WERI-Rb-1 (cell line): ENCODE results near the gene CT47A1.
"Not testable (repeated sequence)": the region's sequence is repeated elsewhere in the genome, so short reads cannot be mapped to it uniquely, and the experiment has no call there.

Experiments used
- DNase-seq: peaks from one replicate; pipeline ENCODE4 v3.0.0-alpha.2; 2020
- H3K27ac ChIP-seq: fragments of 250-450 bp; sonication (Bioruptor Pico); 2 replicates; pipeline ENCODE4 v1.5.1; 2020; ENCODE audit warnings: mild to moderate bottlenecking, moderate library complexity
- H3K27me3 ChIP-seq: fragments of 250-450 bp; sonication (Bioruptor Pico); 2 replicates; pipeline ENCODE4 v1.5.1; 2021; ENCODE audit warnings: mild to moderate bottlenecking, low read depth, moderate library complexity; ENCODE audit not compliant: insufficient read depth, severe bottlenecking
- H3K36me3 ChIP-seq: fragments of 250-450 bp; sonication (Bioruptor Pico); 2 replicates; pipeline ENCODE4 v1.5.1; 2020; ENCODE audit warnings: mild to moderate bottlenecking, moderate library complexity
- H3K4me3 ChIP-seq: 2 replicates; pipeline ENCODE4 v1.5.1; 2011; ENCODE audit warnings: low read depth, mild to moderate bottlenecking, control low read depth, low read length
- H3K9me3 ChIP-seq: fragments of 250-450 bp; sonication (Bioruptor Pico); 2 replicates; pipeline ENCODE4 v1.5.1; 2021; ENCODE audit warnings: mild to moderate bottlenecking, moderate library complexity; ENCODE audit not compliant: severe bottlenecking
- CTCF ChIP-seq: IDR thresholded peaks from 2 replicates; pipeline ENCODE4 v1.5.1; 2011; ENCODE audit warnings: low read depth, mild to moderate bottlenecking, control low read depth, inconsistent platforms, low read length

CT47A1 gene

GRCh38 chrX:121011254-121011653, 25.7 kb upstream of the CT47A1 start:
- no peaks in the 10 kb centered on the region for H3K9me3 ChIP-seq
- no peak for TF ChIP-seq CTCF
- no peaks in the 10 kb centered on the region for H3K36me3 ChIP-seq
- H3K27ac ChIP-seq, result no peak overlapping the region
- H3K4me3 ChIP-seq, result no peak overlapping the region
- no peak for DNase-seq
- H3K27me3 ChIP-seq, result peaks cover 26% of the 10 kb centered on the region

DNA sequence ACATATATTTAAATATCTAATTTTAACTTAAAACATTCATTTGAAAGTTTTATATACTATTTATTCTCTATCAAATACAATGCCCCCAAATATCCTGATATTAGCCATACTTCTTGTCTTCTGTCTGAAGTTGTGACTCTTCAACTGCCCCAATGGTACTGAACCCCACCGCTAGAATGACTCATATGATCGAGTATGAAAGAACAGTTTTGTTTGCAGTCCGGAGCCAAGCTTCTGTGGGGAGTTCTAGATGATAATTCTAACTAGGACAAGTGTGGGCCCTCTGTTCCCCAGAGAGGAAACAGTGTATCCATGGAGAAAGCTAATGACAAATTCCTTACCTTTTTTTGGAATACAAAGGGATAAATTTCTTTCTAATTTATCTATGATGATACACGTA, 24.7 kb upstream of the CT47A1 start:
- H3K4me3 ChIP-seq, result no peak overlapping the region
- no peak overlapping the region for H3K27ac ChIP-seq
- H3K27me3 ChIP-seq, result peaks cover 19% of the 10 kb centered on the region
- TF ChIP-seq CTCF, result no peak
- no peak for DNase-seq
- no peaks in the 10 kb centered on the region for H3K9me3 ChIP-seq
- H3K36me3 ChIP-seq, result no peaks in the 10 kb centered on the region

- Histone ChIP-seq H3K4me3 (no peak overlapping the region), H3K36me3 (no peaks in the 10 kb centered on the region), H3K27me3 (peaks cover 22% of the 10 kb centered on the region), H3K27ac (no peak overlapping the region), H3K9me3 (no peaks in the 10 kb centered on the region)
- DNase-seq, result no peak
- no peak for TF ChIP-seq CTCF
Measured at GRCh38 chrX:121009764-121010163, 24.2 kb upstream of the CT47A1 start.

DNA sequence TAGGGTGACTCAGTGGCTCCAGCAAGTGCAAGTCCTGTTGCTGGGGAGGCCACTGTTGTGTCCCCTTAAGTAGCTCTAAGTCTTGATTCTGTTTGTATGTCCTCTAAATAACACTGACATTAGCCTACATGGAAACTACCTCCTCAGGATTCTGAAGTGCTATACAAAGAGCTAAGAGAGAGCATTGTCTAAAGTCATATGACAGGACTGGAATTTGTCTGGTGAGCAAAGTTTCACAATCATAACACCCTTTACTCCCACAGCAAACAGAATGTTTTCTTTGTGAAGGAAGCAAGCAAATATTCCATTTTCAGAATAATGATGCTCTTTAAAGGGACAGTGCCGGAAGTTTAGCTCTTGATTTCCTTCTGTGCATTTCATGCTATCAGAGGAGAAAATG, 23.4 kb upstream of the CT47A1 start:
- Histone ChIP-seq H3K27ac (no peak overlapping the region), H3K36me3 (no peaks in the 10 kb centered on the region), H3K9me3 (no peaks in the 10 kb centered on the region), H3K4me3 (no peak overlapping the region), H3K27me3 (peaks cover 25% of the 10 kb centered on the region)
- DNase-seq, result no peak
- TF ChIP-seq CTCF, result no peak

DNA sequence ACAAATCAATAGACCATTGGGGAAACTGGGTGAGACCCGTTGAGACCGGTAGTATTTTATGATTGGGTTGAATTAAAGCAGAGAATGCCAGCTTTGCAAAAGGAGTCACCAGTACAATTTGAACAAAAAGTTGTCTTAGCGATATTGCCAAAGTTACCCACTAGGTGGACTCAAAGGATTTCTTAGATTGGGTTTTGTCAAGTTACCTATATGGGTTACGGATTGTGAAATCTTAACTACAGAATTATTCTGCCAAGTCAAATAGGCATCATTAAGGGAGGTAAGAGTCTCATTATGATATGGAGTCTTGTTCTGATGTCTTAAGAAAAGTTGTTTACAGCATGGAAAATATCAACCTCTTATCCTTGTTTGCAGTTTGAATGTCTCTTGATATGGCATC, 15.0 kb upstream of the CT47A1 start:
- no peak for TF ChIP-seq CTCF
- no peak for DNase-seq
- Histone ChIP-seq H3K27me3 (peaks cover 34% of the 10 kb centered on the region), H3K4me3 (no peak overlapping the region), H3K36me3 (no peaks in the 10 kb centered on the region), H3K27ac (no peak overlapping the region), H3K9me3 (no peaks in the 10 kb centered on the region)

DNA sequence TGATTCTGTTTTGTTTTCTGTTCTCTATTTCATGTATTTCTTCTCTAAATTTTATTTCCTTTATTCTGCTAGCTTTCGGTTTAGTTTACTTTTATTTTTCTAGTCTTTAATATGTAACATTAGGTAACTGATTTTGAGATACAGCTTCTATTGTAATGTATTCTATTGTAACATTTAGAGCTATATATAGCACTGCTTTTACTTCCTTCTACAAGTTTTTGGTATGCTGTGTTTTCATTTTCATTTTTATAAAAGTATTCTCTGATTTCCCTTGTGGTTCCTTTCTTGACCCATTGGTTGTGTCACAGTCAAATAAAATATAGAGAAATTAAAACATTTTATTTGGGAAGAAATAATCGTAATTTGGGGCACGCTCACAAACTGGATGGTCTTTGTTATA, 13.9 kb upstream of the CT47A1 start:
- no peaks in the 10 kb centered on the region for H3K36me3 ChIP-seq
- no peak for TF ChIP-seq CTCF
- no peak for DNase-seq
- H3K9me3 ChIP-seq, result no peaks in the 10 kb centered on the region
- H3K27me3 ChIP-seq, result peaks cover 38% of the 10 kb centered on the region
- H3K4me3 ChIP-seq, result no peak overlapping the region
- H3K27ac ChIP-seq, result no peak overlapping the region

DNA sequence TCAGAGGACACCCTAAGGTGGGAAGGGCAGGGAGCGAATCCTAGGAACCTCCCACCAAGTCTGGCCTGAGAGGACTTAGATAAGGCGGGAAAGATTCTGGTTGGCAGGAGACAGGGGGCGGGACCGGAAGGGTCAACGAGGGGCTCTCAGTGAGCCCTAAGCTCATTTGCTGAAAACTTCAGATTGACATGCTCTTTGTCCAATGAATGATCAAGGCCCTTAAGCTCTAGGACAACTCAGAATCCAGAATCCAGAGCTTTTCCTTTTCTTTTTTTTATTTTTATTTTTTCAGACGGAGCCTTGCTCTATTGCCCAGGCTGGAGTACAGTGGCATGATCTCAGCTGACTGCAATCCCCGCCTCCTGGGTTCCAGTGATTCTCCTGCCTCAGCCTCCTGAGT, 29.1 kb downstream of the CT47A1 start, which contains the start of gene CT47A7:
TSS of gene CT47A7 (minus strand) at position 101 of the 400 bp plus-strand sequence. CDS start 255 bp downstream, outside the sequence.
- H3K27me3 ChIP-seq, H3K27ac ChIP-seq, DNase-seq, H3K4me3 ChIP-seq, H3K36me3 ChIP-seq, H3K9me3 ChIP-seq: not testable (repeated sequence)
